Ishikawa (cell line): ENCODE measurements around the gene BPHL.

Source experiments
- REST ChIP-seq: IDR thresholded peaks from 2 replicates; pipeline ENCODE4 v1.6.1; 2012; ENCODE audit warnings: low read depth, mild to moderate bottlenecking
- TEAD4 ChIP-seq: IDR thresholded peaks from 2 replicates; pipeline ENCODE4 v1.6.1; 2012

- no peak for TF ChIP-seq REST
- TF ChIP-seq TEAD4: no peak
Observed at GRCh38 chr6:3143158-3143557, 24.6 kb downstream of the BPHL start.
